Fibroblast of lung (primary cell): ENCODE data around the gene ZFP64. TPM values are rescaled to one million over a fixed set of nuclear protein-coding genes. Genes with fewer than 3 reads are reported as not detected.
"Not testable (repeated sequence)": the region's sequence is repeated elsewhere in the genome, so short reads cannot be mapped to it uniquely, and the experiment has no call there.

Experiments
- DNase-seq, 2 donors: peaks; one replicate each; pipeline versions ENCODE4 v3.0.0 to v3.0.0-alpha.2; 2010; ENCODE audit warnings: low read depth in 2 of 2
- H2AFZ ChIP-seq: 2 replicates; pipeline ENCODE4 v1.5.1; 2012; ENCODE audit warnings: low read length, control low read depth, inconsistent platforms
- H3K27ac ChIP-seq: 2 replicates; pipeline ENCODE4 v1.5.1; 2011; ENCODE audit warnings: low read length, control low read depth; ENCODE audit not compliant: insufficient read depth
- H3K27me3 ChIP-seq: 2 replicates; pipeline ENCODE4 v1.5.1; 2011; ENCODE audit warnings: mild to moderate bottlenecking, low read length; ENCODE audit not compliant: control insufficient read depth, insufficient read depth
- H3K36me3 ChIP-seq: 2 replicates; pipeline ENCODE4 v1.5.1; 2011; ENCODE audit warnings: low read length; ENCODE audit not compliant: control insufficient read depth, insufficient read depth
- H3K4me1 ChIP-seq: 2 replicates; pipeline ENCODE4 v1.5.1; 2011; ENCODE audit warnings: low read length; ENCODE audit not compliant: control insufficient read depth, insufficient read depth; ENCODE audit errors: extremely low read depth
- H3K4me2 ChIP-seq: 2 replicates; pipeline ENCODE4 v1.5.1; 2011; ENCODE audit warnings: low read length, control low read depth; ENCODE audit not compliant: insufficient read depth; ENCODE audit errors: extremely low read depth
- H3K4me3 ChIP-seq, 4 experiments: fragments of 200-600 bp in 1 of 4; sonication (generic) in 1 of 4; replicated peaks in 1 of 4; 2 replicates each; pipeline ENCODE4 v1.5.1; 2011 to 2016; ENCODE audit warnings: low read length in 4 of 4, low read depth in 3 of 4, mild to moderate bottlenecking in 3 of 4, control low read depth in 2 of 4, inconsistent platforms in 1 of 4, mixed read lengths in 1 of 4; ENCODE audit not compliant: insufficient read depth in 1 of 4; ENCODE audit errors: control extremely low read depth in 1 of 4
- H3K79me2 ChIP-seq: 2 replicates; pipeline ENCODE4 v1.5.1; 2012; ENCODE audit warnings: mild to moderate bottlenecking, low read length, inconsistent platforms; ENCODE audit not compliant: control insufficient read depth, insufficient read depth
- H3K9ac ChIP-seq: 2 replicates; pipeline ENCODE4 v1.5.1; 2011; ENCODE audit warnings: mild to moderate bottlenecking, low read length, control low read depth; ENCODE audit not compliant: insufficient read depth
- H3K9me3 ChIP-seq: 2 replicates; pipeline ENCODE4 v1.5.1; 2012; ENCODE audit warnings: low read depth, low read length; ENCODE audit not compliant: control insufficient read depth, insufficient read depth
- H4K20me1 ChIP-seq: 2 replicates; pipeline ENCODE4 v1.5.1; 2011; ENCODE audit warnings: low read length; ENCODE audit not compliant: control insufficient read depth, insufficient read depth; ENCODE audit errors: extremely low read depth
- CTCF ChIP-seq, 2 donors: IDR thresholded peaks in 1 of 2; conservative IDR thresholded peaks in 1 of 2; 1 replicate in 1 of 2; 2 replicates in 1 of 2; pipeline ENCODE4 v1.5.1; 2011 to 2012; ENCODE audit warnings: low read length in 2 of 2, control low read depth in 1 of 2, inconsistent platforms in 1 of 2, low read depth in 1 of 2, mild to moderate bottlenecking in 1 of 2
- EZH2 ChIP-seq: IDR thresholded peaks from 2 replicates; pipeline ENCODE4 v1.5.1; 2012; ENCODE audit warnings: low read length, control low read depth, mild to moderate bottlenecking; ENCODE audit errors: missing control alignments
- polyA plus RNA-seq, 2 donors: library from polyadenylated mRNA; depleted of rRNA in 1 of 2; stranded (reverse) in 1 of 2; unstranded in 1 of 2; fragments of >200 nt; gene quantifications; 2 replicates each; pipeline ENCODE4 v1.2.1, GENCODE V29; 2011 to 2012; ENCODE audit warnings: missing spikeins in 1 of 2
- total RNA-seq: library from RNA; depleted of rRNA; stranded (reverse); fragments of >200 nt; gene quantifications from 2 replicates; pipeline ENCODE4 v1.2.1, GENCODE V29; 2014

ZFP64 gene
- total and polyA plus RNA-seq, 2 donors (not counting 1 experiment from before 2014, with no cell fraction given): 14.7 to 15.0 TPM

- H3K79me2 ChIP-seq: no peaks in the 10 kb centered on the region
- H2AFZ ChIP-seq: no peak overlapping the region
- no peak overlapping the region for H3K4me2 ChIP-seq
- H3K27ac ChIP-seq: no peak overlapping the region
- no peaks in the 10 kb centered on the region for H3K4me1 ChIP-seq
- H3K4me3 ChIP-seq: no peak overlapping the region
- no peaks in the 10 kb centered on the region for H3K9me3 ChIP-seq
- H3K27me3 ChIP-seq: no peaks in the 10 kb centered on the region
- TF ChIP-seq CTCF (conservative IDR thresholded peaks at IDR 0.05 in 1 of 2, IDR thresholded peaks at IDR 0.05 in 1 of 2; ENCODE audit: low read depth in 1 of 2, low read length in 2 of 2): no peak
- no peak for TF ChIP-seq EZH2
- H4K20me1 ChIP-seq: no peaks in the 10 kb centered on the region
- H3K9ac ChIP-seq: no peak overlapping the region
- no peak for DNase-seq
- no peaks in the 10 kb centered on the region for H3K36me3 ChIP-seq
These were observed 48.8 kb downstream of the ZFP64 start for GRCh38 chr20:52142757-52143156.

GRCh38 chr20:52139986-52140385 is 51.6 kb downstream of the ZFP64 start:
- TF ChIP-seq CTCF (conservative IDR thresholded peaks at IDR 0.05 in 1 of 2, IDR thresholded peaks at IDR 0.05 in 1 of 2; ENCODE audit: low read depth in 1 of 2, low read length in 2 of 2) (no peak), EZH2 (no peak)
- no peak overlapping the region for H3K4me2 ChIP-seq
- H3K36me3 ChIP-seq: no peaks in the 10 kb centered on the region
- no peaks in the 10 kb centered on the region for H3K4me1 ChIP-seq
- H3K9ac ChIP-seq: no peak overlapping the region
- H4K20me1 ChIP-seq: no peaks in the 10 kb centered on the region
- no peaks in the 10 kb centered on the region for H3K27me3 ChIP-seq
- H3K4me3 ChIP-seq: no peak overlapping the region
- H2AFZ ChIP-seq: no peak overlapping the region
- no peaks in the 10 kb centered on the region for H3K9me3 ChIP-seq
- no peak for DNase-seq
- no peaks in the 10 kb centered on the region for H3K79me2 ChIP-seq
- no peak overlapping the region for H3K27ac ChIP-seq

GRCh38 chr20:52137850-52138249 is 53.7 kb downstream of the ZFP64 start:
- H4K20me1 ChIP-seq: no peaks in the 10 kb centered on the region
- TF ChIP-seq CTCF (conservative IDR thresholded peaks at IDR 0.05 in 1 of 2, IDR thresholded peaks at IDR 0.05 in 1 of 2; ENCODE audit: low read depth in 1 of 2, low read length in 2 of 2) (no peak), EZH2 (no peak)
- H3K4me3 ChIP-seq: no peak overlapping the region
- H2AFZ ChIP-seq: no peak overlapping the region
- no peaks in the 10 kb centered on the region for H3K4me1 ChIP-seq
- H3K4me2 ChIP-seq: no peak overlapping the region
- H3K9me3 ChIP-seq: no peaks in the 10 kb centered on the region
- DNase-seq: no peak
- H3K9ac ChIP-seq: no peak overlapping the region
- no peak overlapping the region for H3K27ac ChIP-seq
- no peaks in the 10 kb centered on the region for H3K27me3 ChIP-seq
- no peaks in the 10 kb centered on the region for H3K36me3 ChIP-seq
- H3K79me2 ChIP-seq: no peaks in the 10 kb centered on the region

- not testable (repeated sequence) for H3K9me3 ChIP-seq, H3K4me3 ChIP-seq, H3K36me3 ChIP-seq, H4K20me1 ChIP-seq, H3K27ac ChIP-seq, H3K4me2 ChIP-seq, H2AFZ ChIP-seq, H3K27me3 ChIP-seq, H3K4me1 ChIP-seq, H3K79me2 ChIP-seq, H3K9ac ChIP-seq
- DNase-seq: peak in 1 of 2 donors; percentile 10
These were observed 57.9 kb downstream of the ZFP64 start for GRCh38 chr20:52133714-52134113.
